Gastroesophageal sphincter (tissue), 4 donors: ENCODE measurements around the gene MAP1LC3A. TPM values are rescaled to one million over a fixed set of nuclear protein-coding genes. Genes with fewer than 3 reads are reported as not detected.

Experiments
- ATAC-seq: fragments of 150-250 bp; one replicate; pipeline ENCODE4 v1.9.1; 2016; ENCODE audit warnings: mild to moderate bottlenecking, moderate library complexity
- H3K27ac ChIP-seq, 4 donors: fragments of 200-600 bp; sonication (generic) in 3 of 4; 1 replicate in 3 of 4; 2 replicates in 1 of 4; pipeline ENCODE4 v1.5.1; 2016 to 2019
- H3K27me3 ChIP-seq: fragments of 200-600 bp; sonication (generic); one replicate; pipeline ENCODE4 v1.5.1; 2019
- H3K36me3 ChIP-seq, 2 donors: fragments of 200-600 bp; sonication (generic); one replicate each; pipeline ENCODE4 v1.5.1; 2019; ENCODE audit warnings: control low read depth in 1 of 2
- H3K4me1 ChIP-seq, 3 donors: fragments of 200-600 bp; sonication (generic); 1 replicate in 2 of 3; 2 replicates in 1 of 3; pipeline ENCODE4 v1.5.1; 2016 to 2019; ENCODE audit warnings: control low read depth in 2 of 3
- H3K4me3 ChIP-seq, 2 donors: fragments of 200-600 bp; sonication (generic); one replicate each; pipeline ENCODE4 v1.5.1; 2019; ENCODE audit warnings: mild to moderate bottlenecking in 1 of 2, moderate library complexity in 1 of 2
- H3K9me3 ChIP-seq, 3 donors: fragments of 200-600 bp; sonication (generic); one replicate each; pipeline ENCODE4 v1.5.1; 2017 to 2019; ENCODE audit warnings: control low read depth in 2 of 3
- CTCF ChIP-seq, 4 experiments: fragments of 200-600 bp in 2 of 4; fragments of 450-650 bp in 2 of 4; sonication (generic) in 1 of 4; IDR thresholded peaks; one replicate each; pipeline ENCODE4 v1.5.1; 2017 to 2019; ENCODE audit warnings: antibody characterized with exemption in 4 of 4, mild to moderate bottlenecking in 2 of 4, moderate library complexity in 2 of 4
- EP300 ChIP-seq: sonication (generic); formaldehyde crosslinking; IDR thresholded peaks from one replicate; pipeline ENCODE4 v1.6.1; 2017; ENCODE audit warnings: antibody characterized with exemption, mild to moderate bottlenecking
- POLR2A ChIP-seq, 2 donors: fragments of 450-650 bp; IDR thresholded peaks; one replicate each; pipeline ENCODE4 v1.6.1; 2017; ENCODE audit warnings: antibody characterized with exemption in 2 of 2, mild to moderate bottlenecking in 2 of 2, moderate library complexity in 1 of 2
- POLR2AphosphoS5 ChIP-seq: sonication (generic); formaldehyde crosslinking; IDR thresholded peaks from one replicate; pipeline ENCODE4 v1.6.1; 2017; ENCODE audit warnings: antibody characterized with exemption
- WGBS, 2 donors: methylation state at CpG; one replicate each; pipeline ENCODE4 v1.1.5; 2018; ENCODE audit warnings: low coverage in 1 of 2; 5-methylcytosine and 5-hydroxymethylcytosine counted together
- total RNA-seq, 4 donors: library from RNA; depleted of rRNA; stranded (reverse); fragments of >200 nt; gene quantifications; one replicate each; pipeline ENCODE4 v1.1.0, GENCODE V29; 2016

MAP1LC3A gene
- total RNA-seq, 4 donors from 2014 or later = 96.0 to 134 (median 115) TPM

GRCh38 chr20:34539756-34540155, 18.8 kb upstream of the MAP1LC3A start:
- Histone ChIP-seq H3K27me3 (no peaks in the 10 kb centered on the region), H3K4me3 (no peak overlapping the region), H3K27ac (no peak overlapping the region), H3K9me3 (no peaks in the 10 kb centered on the region), H3K4me1 (peaks cover 0 to 6% (median 0%) of the 10 kb centered on the region in 3 donors), H3K36me3 (peaks cover 0 to 78% of the 10 kb centered on the region in 2 donors)
- ATAC-seq = no peak
- TF ChIP-seq CTCF (IDR thresholded peaks at IDR 0.05) = no peak
- TF ChIP-seq EP300 = no peak
- TF ChIP-seq POLR2AphosphoS5 = no peak
- TF ChIP-seq POLR2A (IDR thresholded peaks at IDR 0.05) = no peak
- WGBS, 2 donors = 89% methylated on average over 6 of the region's 8 CpGs; no CpG with 5 or more reads in 1 of the 2 donors

GRCh38 chr20:34540596-34541263, 17.8 kb upstream of the MAP1LC3A start:
- Histone ChIP-seq H3K9me3 (no peaks in the 10 kb centered on the region), H3K4me3 (no peak overlapping the region), H3K27me3 (no peaks in the 10 kb centered on the region), H3K4me1 (peaks cover 0 to 6% (median 0%) of the 10 kb centered on the region in 3 donors), H3K36me3 (peaks cover 0 to 69% of the 10 kb centered on the region in 2 donors), H3K27ac (no peak overlapping the region)
- no peak for ATAC-seq
- WGBS, 2 donors = 76 to 82% methylated on average over 8 to 12 of the region's 15 CpGs
- TF ChIP-seq POLR2AphosphoS5 (no peak), POLR2A (IDR thresholded peaks at IDR 0.05) (no peak), EP300 (no peak), CTCF (IDR thresholded peaks at IDR 0.05) (no peak)

- no peak for ATAC-seq
- peaks cover 0 to 6% (median 0%) of the 10 kb centered on the region in 3 donors for H3K4me1 ChIP-seq
- no peaks in the 10 kb centered on the region for H3K9me3 ChIP-seq
- H3K27ac ChIP-seq = no peak overlapping the region
- H3K4me3 ChIP-seq = no peak overlapping the region
- no peaks in the 10 kb centered on the region for H3K27me3 ChIP-seq
- H3K36me3 ChIP-seq = peaks cover 0 to 62% of the 10 kb centered on the region in 2 donors
- WGBS, 2 donors = 64 to 71% methylated on average over 10 of the region's 13 CpGs
- TF ChIP-seq POLR2A (IDR thresholded peaks at IDR 0.05) (no peak), CTCF (IDR thresholded peaks at IDR 0.05) (no peak), EP300 (no peak)
Measured at GRCh38 chr20:34541264-34541901, 17.1 kb upstream of the MAP1LC3A start.

DNA sequence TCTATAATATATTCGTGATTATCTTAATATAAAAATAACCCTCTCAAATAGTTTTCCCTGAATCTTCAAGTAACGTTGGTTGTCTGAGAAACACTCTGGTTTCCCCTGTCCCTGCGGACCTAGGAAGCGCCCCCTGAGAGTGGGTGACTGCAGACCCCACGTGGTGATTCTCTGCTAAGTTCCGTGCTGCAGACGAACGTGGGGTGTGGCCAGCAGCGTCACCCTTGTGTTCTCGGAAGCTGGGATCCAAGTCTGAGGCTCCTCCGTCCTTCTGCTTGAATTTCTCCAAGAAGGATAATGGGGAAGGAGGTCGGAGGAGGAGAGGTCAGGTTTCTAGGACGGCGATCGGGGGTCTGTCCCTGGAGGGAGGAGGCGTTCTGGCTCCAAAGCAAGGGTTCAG, 16.6 kb upstream of the MAP1LC3A start:
- Histone ChIP-seq H3K27ac (no peak overlapping the region), H3K4me1 (peaks cover 0 to 6% (median 0%) of the 10 kb centered on the region in 3 donors), H3K9me3 (no peaks in the 10 kb centered on the region), H3K27me3 (no peaks in the 10 kb centered on the region), H3K36me3 (peaks cover 0 to 57% of the 10 kb centered on the region in 2 donors), H3K4me3 (no peak overlapping the region)
- ATAC-seq = no peak
- TF ChIP-seq POLR2AphosphoS5 = no peak
- TF ChIP-seq POLR2A (IDR thresholded peaks at IDR 0.05) = no peak
- TF ChIP-seq CTCF (IDR thresholded peaks at IDR 0.05) = no peak
- TF ChIP-seq EP300 = no peak
- 59 to 66% methylated on average over 10 to 11 of the region's 16 CpGs for WGBS, 2 donors

GRCh38 chr20:34542439-34542838, 16.1 kb upstream of the MAP1LC3A start:
- no peak for TF ChIP-seq EP300
- no peak for TF ChIP-seq POLR2A (IDR thresholded peaks at IDR 0.05)
- no peak for TF ChIP-seq CTCF (IDR thresholded peaks at IDR 0.05)
- TF ChIP-seq POLR2AphosphoS5 = no peak
- H3K27me3 ChIP-seq = no peaks in the 10 kb centered on the region
- peaks cover 0 to 6% (median 0%) of the 10 kb centered on the region in 3 donors for H3K4me1 ChIP-seq
- no peaks in the 10 kb centered on the region for H3K9me3 ChIP-seq
- no peak overlapping the region for H3K27ac ChIP-seq
- no peak for ATAC-seq
- H3K36me3 ChIP-seq = peaks cover 0 to 52% of the 10 kb centered on the region in 2 donors
- no peak overlapping the region for H3K4me3 ChIP-seq
- 95 to 97% methylated on average over 4 to 5 of the region's 6 CpGs for WGBS, 2 donors
